Stimulated activated memory B cell treated with anti-CD40 and anti-IgM and Interleukin-4, amounts not matched to agents 10 μg/mL and 1 μg/mL and 100 μg/mL, for 72 hours (primary cell): ENCODE data around the gene GALNT13.

Experiments used
- ATAC-seq: fragments of 150-1000 bp; cut with Tn5 transposase; 2 replicates; pipeline ENCODE4 v1.10.0; 2021
- H3K27ac Mint-ChIP-seq: one replicate; pipeline ENCODE4 v1.8.0; 2022; ENCODE audit warnings: mild to moderate bottlenecking, mixed read lengths
- H3K27me3 Mint-ChIP-seq: one replicate; pipeline ENCODE4 v1.8.0; 2022; ENCODE audit warnings: mixed read lengths
- H3K36me3 Mint-ChIP-seq: one replicate; pipeline ENCODE4 v1.8.0; 2022; ENCODE audit warnings: mixed read lengths
- H3K4me1 Mint-ChIP-seq: one replicate; pipeline ENCODE4 v1.8.0; 2022; ENCODE audit warnings: mixed read lengths
- H3K4me3 Mint-ChIP-seq: one replicate; pipeline ENCODE4 v1.8.0; 2022; ENCODE audit warnings: mild to moderate bottlenecking, moderate library complexity, mixed read lengths
- H3K9me3 Mint-ChIP-seq: one replicate; pipeline ENCODE4 v1.8.0; 2022; ENCODE audit warnings: mixed read lengths

GALNT13 gene

GRCh38 chr2:153891051-153891450, 19.3 kb downstream of the GALNT13 start:
- no peaks in the 10 kb centered on the region for H3K36me3 Mint-ChIP-seq
- H3K4me3 Mint-ChIP-seq = no peak overlapping the region
- no peak overlapping the region for H3K27ac Mint-ChIP-seq
- no peaks in the 10 kb centered on the region for H3K27me3 Mint-ChIP-seq
- no peak for ATAC-seq
- peaks cover 5% of the 10 kb centered on the region for H3K9me3 Mint-ChIP-seq
- no peaks in the 10 kb centered on the region for H3K4me1 Mint-ChIP-seq

DNA sequence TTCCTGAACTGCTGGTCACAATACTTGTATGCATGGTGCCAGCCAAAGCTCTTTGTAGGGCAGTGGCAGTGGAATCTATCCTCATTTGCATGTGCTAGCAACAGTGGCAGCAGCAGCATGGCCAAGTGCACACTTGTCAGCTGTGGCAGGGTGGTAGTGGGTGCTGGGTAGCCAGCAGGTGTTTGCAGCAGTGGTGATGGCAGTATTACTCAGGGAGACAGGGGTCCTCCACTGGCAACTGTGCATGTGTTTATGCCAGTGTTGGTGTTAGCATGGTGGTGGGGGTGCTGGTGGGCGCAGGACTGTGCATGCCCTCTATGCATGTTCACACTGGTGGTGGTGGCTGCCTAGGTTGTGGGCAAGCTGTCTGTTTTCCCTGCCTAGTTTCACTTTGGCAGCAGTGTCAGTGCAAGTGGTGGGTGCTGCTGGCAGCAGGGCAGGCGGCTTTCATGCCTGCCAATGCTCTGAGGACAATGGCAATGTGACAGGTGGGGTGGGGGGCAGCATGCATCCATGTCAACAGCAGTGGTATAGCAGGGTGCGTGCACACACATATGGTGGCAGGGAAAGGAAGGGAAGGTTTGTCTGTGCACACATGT, 41.2 kb downstream of the GALNT13 start:
- Mint-ChIP-seq H3K4me1 (no peaks in the 10 kb centered on the region), H3K36me3 (no peaks in the 10 kb centered on the region), H3K4me3 (no peak overlapping the region), H3K27ac (no peak overlapping the region), H3K27me3 (no peaks in the 10 kb centered on the region), H3K9me3 (peaks cover 16% of the 10 kb centered on the region)
- ATAC-seq = no peak

DNA sequence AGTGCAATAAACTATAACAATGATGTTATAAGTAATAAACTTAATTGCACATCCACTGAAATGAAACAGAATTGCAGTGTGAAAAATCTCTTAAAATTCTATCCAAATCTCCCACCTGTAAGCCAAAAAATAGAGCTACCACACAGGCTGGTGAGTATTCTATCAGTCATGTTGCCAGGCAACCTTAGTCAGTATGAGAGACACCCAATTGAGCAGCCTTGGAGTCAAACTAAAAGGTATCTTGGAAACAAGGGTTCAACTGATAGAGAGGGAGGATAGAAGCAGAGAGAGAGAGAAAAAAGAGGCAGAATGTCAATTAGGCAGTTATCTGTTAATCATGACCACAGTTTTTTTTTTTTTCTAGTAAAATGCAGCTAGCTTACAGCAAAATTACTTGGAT, 45.8 kb downstream of the GALNT13 start:
- Mint-ChIP-seq H3K27ac (no peak overlapping the region), H3K36me3 (no peaks in the 10 kb centered on the region)

DNA sequence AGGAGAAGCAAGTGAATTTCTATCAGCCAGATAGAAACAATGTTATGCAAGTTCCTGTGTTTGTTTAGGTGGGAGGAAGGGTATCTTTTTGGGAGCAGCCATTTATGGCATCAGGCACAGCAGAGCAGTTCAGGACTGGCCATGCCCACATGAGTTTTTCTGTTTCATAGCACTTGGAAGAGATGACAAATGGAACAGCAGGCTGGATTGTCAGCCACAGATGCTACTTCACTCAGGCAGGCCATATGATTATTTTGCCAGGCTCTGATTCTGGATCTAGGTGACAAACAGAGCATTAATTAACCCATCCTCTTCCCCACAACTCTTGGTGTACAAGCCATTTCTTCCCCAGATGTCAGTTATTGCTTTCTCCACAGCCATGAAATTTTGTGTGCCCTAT, 63.8 kb downstream of the GALNT13 start:
- Mint-ChIP-seq H3K4me1 (no peaks in the 10 kb centered on the region), H3K36me3 (no peaks in the 10 kb centered on the region), H3K27ac (no peak overlapping the region), H3K27me3 (no peaks in the 10 kb centered on the region), H3K4me3 (no peak overlapping the region), H3K9me3 (peaks cover 13% of the 10 kb centered on the region)
- ATAC-seq = no peak

More for the DNA sequence above, 45.8 kb downstream of the GALNT13 start:
- H3K27me3 Mint-ChIP-seq = no peaks in the 10 kb centered on the region
- no peak for ATAC-seq
- H3K4me3 Mint-ChIP-seq = no peak overlapping the region
- H3K4me1 Mint-ChIP-seq = no peaks in the 10 kb centered on the region
- H3K9me3 Mint-ChIP-seq = peaks cover 5% of the 10 kb centered on the region

- peaks cover 3% of the 10 kb centered on the region for H3K9me3 Mint-ChIP-seq
- no peak overlapping the region for H3K4me3 Mint-ChIP-seq
- H3K36me3 Mint-ChIP-seq = no peaks in the 10 kb centered on the region
- H3K4me1 Mint-ChIP-seq = no peaks in the 10 kb centered on the region
- no peak overlapping the region for H3K27ac Mint-ChIP-seq
- no peak for ATAC-seq
- H3K27me3 Mint-ChIP-seq = no peaks in the 10 kb centered on the region
Measured at GRCh38 chr2:153939124-153939796, 67.5 kb downstream of the GALNT13 start.

GRCh38 chr2:153940511-153940910, 68.8 kb downstream of the GALNT13 start:
- ATAC-seq = no peak
- H3K9me3 Mint-ChIP-seq = peaks cover 6% of the 10 kb centered on the region
- no peak overlapping the region for H3K4me3 Mint-ChIP-seq
- H3K27me3 Mint-ChIP-seq = no peaks in the 10 kb centered on the region
- H3K27ac Mint-ChIP-seq = no peak overlapping the region
- H3K4me1 Mint-ChIP-seq = no peaks in the 10 kb centered on the region
- H3K36me3 Mint-ChIP-seq = no peaks in the 10 kb centered on the region

DNA sequence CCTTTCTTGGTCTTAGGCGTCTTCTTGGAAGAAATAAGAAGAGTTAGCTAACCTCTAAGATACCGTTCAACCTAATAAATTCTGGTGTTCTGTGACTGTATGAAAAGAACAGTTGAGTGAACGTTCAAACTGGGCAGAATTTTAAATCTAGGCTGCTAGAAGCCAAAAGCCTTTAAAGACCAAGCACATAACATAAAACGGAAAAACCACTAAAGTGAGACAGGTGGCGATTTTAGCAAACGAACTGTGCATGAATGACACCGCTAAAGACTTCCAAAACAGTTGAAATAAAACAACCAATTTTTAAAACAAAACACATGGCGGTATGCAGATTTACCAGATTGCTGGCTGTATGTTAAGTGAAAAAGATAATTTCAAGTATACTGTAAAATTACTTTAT, 73.1 kb downstream of the GALNT13 start:
- Mint-ChIP-seq H3K4me1 (no peaks in the 10 kb centered on the region), H3K27ac (no peak overlapping the region), H3K27me3 (no peaks in the 10 kb centered on the region), H3K4me3 (no peak overlapping the region), H3K36me3 (no peaks in the 10 kb centered on the region), H3K9me3 (peaks cover 4% of the 10 kb centered on the region)
- no peak for ATAC-seq

DNA sequence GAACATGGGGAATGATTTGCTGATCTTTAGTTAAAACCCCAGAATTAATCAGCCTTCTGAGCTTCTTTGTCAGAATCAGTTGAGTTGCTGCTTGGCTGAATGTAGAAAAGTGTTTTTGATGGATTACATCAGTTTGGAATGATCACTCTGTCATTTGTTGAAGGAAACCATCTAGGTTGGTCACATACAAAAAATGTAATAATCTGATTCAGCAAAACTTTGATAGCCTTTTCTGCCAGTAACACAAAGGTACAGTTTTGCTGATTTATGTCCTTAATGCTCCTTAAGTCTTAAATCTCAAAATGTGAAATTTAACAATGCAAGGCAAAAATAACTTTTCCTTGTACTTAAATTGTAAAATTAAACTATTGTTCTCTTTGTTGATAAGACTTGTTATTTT, 74.3 kb downstream of the GALNT13 start:
- Mint-ChIP-seq H3K4me1 (no peaks in the 10 kb centered on the region), H3K9me3 (peaks cover 4% of the 10 kb centered on the region), H3K36me3 (no peaks in the 10 kb centered on the region), H3K27me3 (no peaks in the 10 kb centered on the region), H3K4me3 (no peak overlapping the region), H3K27ac (no peak overlapping the region)
- no peak for ATAC-seq

DNA sequence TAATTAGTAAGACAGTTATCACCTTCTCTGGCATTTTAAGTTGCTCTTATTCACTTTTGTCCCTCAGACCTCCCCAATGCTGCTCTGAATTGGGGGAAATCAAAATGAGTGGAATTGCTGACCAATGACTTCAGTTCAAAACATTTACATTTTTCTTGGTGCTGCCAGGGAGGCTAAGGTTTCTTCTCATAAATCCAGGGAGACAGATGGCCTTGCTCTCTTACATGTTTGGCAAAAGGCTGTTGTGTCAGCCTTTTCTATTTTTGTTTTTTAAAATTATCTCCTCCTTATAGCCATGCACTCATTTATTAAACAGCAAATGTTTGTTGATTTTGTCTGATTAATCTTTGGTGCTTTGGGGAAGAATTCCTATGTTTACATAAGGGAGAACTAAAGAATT, 82.0 kb downstream of the GALNT13 start:
- Mint-ChIP-seq H3K4me3 (no peak overlapping the region), H3K27ac (no peak overlapping the region), H3K27me3 (no peaks in the 10 kb centered on the region), H3K36me3 (no peaks in the 10 kb centered on the region), H3K9me3 (peaks cover 3% of the 10 kb centered on the region), H3K4me1 (no peaks in the 10 kb centered on the region)
- no peak for ATAC-seq

DNA sequence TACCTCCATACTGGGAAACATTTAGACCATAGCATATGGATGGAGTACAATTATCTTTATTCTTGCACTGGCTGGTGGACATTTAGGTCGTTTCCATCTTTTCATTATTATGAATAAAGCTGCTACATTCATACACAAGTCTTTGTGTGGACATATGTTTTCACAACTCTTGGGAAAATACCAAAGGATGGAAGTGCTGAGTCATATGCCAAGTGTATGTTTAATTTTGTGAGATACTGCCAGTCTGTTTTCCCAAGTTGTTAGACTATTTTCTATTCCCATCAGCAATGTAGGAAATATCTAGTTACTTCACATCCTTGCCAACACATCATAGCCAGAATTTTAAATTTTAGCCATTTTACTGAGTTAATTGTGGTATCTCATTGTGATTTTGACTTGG, 91.5 kb downstream of the GALNT13 start:
- no peaks in the 10 kb centered on the region for H3K27me3 Mint-ChIP-seq
- H3K27ac Mint-ChIP-seq = no peak overlapping the region
- peaks cover 8% of the 10 kb centered on the region for H3K9me3 Mint-ChIP-seq
- ATAC-seq = no peak
- no peaks in the 10 kb centered on the region for H3K4me1 Mint-ChIP-seq
- no peaks in the 10 kb centered on the region for H3K36me3 Mint-ChIP-seq
- H3K4me3 Mint-ChIP-seq = no peak overlapping the region

GRCh38 chr2:153967248-153967973, 95.7 kb downstream of the GALNT13 start:
- no peak overlapping the region for H3K4me3 Mint-ChIP-seq
- H3K27ac Mint-ChIP-seq = no peak overlapping the region
- no peak for ATAC-seq

DNA sequence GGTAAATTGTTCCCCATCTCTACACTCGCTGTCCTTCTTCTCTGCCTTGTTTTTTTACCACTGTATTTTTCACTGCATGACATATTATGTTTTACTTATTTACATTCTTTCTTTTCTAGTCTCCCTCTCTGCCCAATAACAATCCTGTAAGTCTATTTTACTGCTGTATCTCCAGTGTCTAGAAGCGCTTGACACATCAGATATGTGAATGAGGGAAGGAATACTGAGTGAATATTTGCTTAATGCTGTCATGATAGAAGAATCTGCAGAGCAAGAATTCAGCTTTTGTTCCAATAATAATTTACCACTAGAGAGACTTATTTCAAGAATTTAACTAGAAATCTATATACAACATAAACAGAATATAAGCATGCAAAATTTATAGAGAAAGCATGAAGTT, 99.5 kb downstream of the GALNT13 start:
- Mint-ChIP-seq H3K27ac (no peak overlapping the region), H3K4me3 (no peak overlapping the region), H3K4me1 (no peaks in the 10 kb centered on the region), H3K27me3 (no peaks in the 10 kb centered on the region), H3K9me3 (peaks cover 2% of the 10 kb centered on the region), H3K36me3 (no peaks in the 10 kb centered on the region)
- no peak for ATAC-seq

More at GRCh38 chr2:153967248-153967973, 95.7 kb downstream of the GALNT13 start:
- Mint-ChIP-seq H3K27me3 (no peaks in the 10 kb centered on the region), H3K36me3 (no peaks in the 10 kb centered on the region), H3K4me1 (no peaks in the 10 kb centered on the region), H3K9me3 (peaks cover 3% of the 10 kb centered on the region)

GRCh38 chr2:153971855-153972254, 100.1 kb downstream of the GALNT13 start:
- H3K4me3 Mint-ChIP-seq = no peak overlapping the region
- no peak overlapping the region for H3K27ac Mint-ChIP-seq
- no peaks in the 10 kb centered on the region for H3K36me3 Mint-ChIP-seq
- H3K4me1 Mint-ChIP-seq = no peaks in the 10 kb centered on the region
- no peaks in the 10 kb centered on the region for H3K27me3 Mint-ChIP-seq
- ATAC-seq = no peak
- peaks cover 2% of the 10 kb centered on the region for H3K9me3 Mint-ChIP-seq

DNA sequence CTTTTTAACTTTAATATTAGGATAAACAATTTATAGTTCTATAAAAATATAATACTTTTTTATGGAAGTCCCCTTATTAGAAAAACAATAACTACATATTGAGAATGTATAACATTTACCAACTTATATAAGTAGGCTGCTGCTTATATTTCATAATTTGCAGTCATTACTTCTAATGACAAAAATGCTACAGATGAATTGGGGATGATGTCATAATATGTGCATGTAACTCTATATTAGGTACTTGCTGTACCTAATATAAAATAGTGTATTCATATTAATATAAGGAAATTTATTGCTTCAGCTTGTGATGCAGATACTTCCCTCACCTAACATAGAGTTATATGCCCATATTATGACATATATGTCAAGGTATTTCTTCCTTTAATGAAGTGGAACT, 100.7 kb downstream of the GALNT13 start:
- no peak for ATAC-seq
- Mint-ChIP-seq H3K9me3 (peaks cover 2% of the 10 kb centered on the region), H3K27me3 (no peaks in the 10 kb centered on the region), H3K4me3 (no peak overlapping the region), H3K4me1 (no peaks in the 10 kb centered on the region), H3K36me3 (no peaks in the 10 kb centered on the region), H3K27ac (no peak overlapping the region)

- H3K27me3 Mint-ChIP-seq = no peaks in the 10 kb centered on the region
- H3K36me3 Mint-ChIP-seq = no peaks in the 10 kb centered on the region
- H3K4me1 Mint-ChIP-seq = no peaks in the 10 kb centered on the region
- H3K9me3 Mint-ChIP-seq = peaks cover 4% of the 10 kb centered on the region
- no peak overlapping the region for H3K4me3 Mint-ChIP-seq
- H3K27ac Mint-ChIP-seq = no peak overlapping the region
- no peak for ATAC-seq
Measured at GRCh38 chr2:153986488-153987229, 114.9 kb downstream of the GALNT13 start.
